HG02943 (cell line): ENCODE data around the gene GLE1.

ENCODE experiments used
- ATAC-seq: cut with Tn5 transposase; IDR thresholded peaks from one replicate; pipeline ENCODE4 v1.9.1; 2021; ENCODE audit warnings: mild to moderate bottlenecking, low read depth, moderate library complexity; ENCODE audit not compliant: unreplicated experiment

GLE1 gene, protein sequence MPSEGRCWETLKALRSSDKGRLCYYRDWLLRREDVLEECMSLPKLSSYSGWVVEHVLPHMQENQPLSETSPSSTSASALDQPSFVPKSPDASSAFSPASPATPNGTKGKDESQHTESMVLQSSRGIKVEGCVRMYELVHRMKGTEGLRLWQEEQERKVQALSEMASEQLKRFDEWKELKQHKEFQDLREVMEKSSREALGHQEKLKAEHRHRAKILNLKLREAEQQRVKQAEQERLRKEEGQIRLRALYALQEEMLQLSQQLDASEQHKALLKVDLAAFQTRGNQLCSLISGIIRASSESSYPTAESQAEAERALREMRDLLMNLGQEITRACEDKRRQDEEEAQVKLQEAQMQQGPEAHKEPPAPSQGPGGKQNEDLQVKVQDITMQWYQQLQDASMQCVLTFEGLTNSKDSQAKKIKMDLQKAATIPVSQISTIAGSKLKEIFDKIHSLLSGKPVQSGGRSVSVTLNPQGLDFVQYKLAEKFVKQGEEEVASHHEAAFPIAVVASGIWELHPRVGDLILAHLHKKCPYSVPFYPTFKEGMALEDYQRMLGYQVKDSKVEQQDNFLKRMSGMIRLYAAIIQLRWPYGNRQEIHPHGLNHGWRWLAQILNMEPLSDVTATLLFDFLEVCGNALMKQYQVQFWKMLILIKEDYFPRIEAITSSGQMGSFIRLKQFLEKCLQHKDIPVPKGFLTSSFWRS

DNA sequence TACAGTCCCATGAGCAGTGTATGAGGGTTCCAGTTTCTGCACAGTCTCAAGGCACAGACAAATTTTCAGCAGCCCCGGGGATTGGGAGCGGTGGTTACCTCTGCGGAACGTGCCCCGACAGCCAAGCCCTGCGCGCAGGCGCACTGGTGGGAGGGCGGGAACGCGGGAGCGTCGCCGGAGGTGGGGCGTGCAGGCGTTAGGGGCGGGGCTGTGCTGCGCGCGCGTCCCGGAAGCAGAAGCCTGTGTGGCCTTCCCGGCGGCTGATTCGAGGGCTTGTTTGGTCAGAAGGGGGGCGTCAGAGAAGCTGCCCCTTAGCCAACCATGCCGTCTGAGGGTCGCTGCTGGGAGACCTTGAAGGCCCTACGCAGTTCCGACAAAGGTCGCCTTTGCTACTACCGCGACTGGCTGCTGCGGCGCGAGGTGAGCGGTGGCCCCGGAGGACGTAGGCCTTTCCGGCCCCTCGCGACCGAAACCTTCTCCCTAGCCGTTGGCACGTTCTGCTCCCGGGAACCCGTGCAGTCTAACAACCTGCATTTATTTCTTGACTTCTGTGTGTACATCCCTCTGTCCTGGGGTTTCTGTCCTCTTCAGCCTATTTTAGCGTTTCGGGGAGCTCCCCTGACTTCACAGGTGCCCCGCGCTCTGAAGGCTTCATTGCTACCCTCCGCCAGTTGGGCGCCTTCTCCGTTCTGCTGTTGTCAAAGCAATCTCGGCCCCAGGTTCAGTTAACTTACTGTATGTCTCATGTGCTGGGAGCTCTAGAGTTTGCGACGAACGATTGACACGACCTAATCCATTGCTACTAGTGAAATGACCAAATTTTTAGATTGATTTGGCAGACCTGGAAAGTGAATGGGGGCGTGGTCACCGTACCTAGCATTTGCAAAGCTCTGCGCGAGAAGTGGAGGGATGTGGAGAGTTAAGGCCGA, at the start of gene GLE1:
Gene GLE1, plus strand, starts transcription at position 235 of the 929 bp plus-strand sequence. Its CDS starts 87 bp downstream, at position 322.
- peak; percentile 86 for ATAC-seq

- ATAC-seq, result no peak
These were observed 49.5 kb upstream of the GLE1 start for GRCh38 chr9:128454991-128455390.

DNA sequence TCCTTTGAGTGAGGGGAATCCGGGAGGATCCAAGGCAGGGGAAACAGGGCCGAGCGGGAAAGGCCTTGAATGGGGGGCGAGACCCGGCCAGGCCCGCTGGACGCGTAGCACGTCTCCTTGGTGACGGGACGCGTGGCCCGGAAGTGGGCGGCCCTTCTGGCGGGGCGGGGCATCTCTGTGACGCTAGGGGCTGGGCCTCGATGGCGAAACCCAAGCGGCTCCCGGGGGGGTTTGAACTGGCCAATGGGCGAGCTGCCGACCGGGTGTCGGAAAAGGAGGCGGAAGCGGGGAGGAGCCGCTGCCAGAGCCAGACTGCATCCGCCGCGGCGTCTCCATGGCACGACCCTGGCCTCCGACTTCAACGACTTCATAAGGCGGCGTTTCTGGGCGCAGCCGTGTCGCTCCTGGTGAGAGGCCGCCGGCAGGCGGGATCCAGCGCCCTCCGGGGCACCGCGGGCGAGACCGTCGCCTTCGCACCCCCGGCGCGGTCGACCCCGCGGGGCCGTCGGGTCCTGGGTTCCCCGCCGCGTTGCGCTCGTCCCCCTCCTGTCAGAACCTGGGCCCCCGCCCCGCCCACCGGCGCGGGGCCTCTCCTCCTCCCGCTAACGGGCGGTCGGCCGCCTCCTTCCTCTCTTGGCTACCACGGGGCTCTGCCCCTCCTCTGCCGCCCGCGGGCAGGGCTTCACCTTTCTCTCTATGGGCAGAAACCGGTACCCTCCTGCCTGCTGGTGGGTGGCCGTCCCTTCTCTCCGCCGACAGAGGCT, 48.5 kb upstream of the GLE1 start, which contains the start of gene ODF2:
Gene ODF2, plus strand, starts transcription at position 158 of the 764 bp plus-strand sequence. Its CDS starts 86 bp downstream, at position 244.
- peak; percentile 79 for ATAC-seq

DNA sequence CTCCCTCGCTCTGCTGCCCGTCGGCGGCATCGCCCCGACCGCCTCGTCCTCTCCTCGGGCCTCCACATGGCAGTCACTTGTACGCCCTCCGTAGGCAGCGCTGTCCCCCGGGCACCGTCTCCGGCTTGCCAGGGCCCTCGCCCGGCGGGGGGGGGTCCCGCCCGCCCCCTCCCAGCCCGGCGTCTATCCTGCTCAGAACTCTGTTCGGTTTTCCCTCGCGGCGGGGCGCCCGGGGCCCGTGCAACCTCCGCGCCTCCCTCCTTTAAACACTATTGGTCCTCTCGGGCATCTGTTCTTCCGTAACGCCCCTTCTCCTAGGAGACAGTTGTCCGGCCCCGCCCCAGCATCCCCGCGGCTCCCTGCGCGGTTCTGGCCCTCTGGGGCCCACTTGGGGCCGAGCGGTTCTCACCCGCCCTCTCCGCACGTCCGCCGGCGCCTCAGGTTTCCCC, 47.9 kb upstream of the GLE1 start:
- ATAC-seq, result peak; percentile 50

DNA sequence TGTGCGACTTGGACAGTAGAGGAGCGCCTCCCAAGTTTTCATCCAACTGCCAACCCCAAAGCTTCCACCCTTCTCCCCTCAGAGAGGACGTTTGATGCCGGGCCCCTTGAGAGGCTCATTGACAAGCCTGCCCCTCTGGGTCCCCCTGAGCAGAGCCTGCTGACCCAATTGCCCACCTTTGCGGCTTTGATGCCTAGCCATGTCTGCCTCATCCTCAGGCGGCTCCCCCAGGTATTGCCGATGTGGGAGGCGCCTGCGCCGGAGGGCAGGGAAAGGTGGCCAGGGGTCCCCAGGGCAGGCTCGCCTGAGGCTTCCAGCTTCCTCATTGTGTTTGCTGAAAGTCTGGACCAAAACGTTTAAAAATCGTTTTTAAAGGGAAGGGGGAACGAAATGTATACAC, 47.3 kb upstream of the GLE1 start:
- no peak for ATAC-seq

DNA sequence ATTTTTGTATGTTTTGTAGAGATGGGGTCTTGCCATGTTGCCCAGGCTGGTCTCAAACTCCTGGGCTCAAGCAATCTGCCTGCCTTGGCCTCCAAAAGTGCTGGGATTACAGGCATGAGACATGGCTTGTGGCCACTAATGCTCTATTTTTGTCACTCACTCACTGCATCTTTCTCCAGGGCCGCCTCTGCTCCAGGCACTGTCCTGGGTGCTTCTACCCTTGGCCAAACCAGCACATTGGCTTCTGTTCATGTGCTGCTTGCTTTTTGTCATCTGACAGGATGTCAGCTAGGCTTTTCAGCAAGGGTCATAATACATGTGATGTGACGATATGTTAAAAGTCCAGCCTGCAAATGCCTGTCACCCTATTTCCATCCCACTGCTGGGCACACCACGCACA, 45.5 kb upstream of the GLE1 start:
- ATAC-seq, result no peak

DNA sequence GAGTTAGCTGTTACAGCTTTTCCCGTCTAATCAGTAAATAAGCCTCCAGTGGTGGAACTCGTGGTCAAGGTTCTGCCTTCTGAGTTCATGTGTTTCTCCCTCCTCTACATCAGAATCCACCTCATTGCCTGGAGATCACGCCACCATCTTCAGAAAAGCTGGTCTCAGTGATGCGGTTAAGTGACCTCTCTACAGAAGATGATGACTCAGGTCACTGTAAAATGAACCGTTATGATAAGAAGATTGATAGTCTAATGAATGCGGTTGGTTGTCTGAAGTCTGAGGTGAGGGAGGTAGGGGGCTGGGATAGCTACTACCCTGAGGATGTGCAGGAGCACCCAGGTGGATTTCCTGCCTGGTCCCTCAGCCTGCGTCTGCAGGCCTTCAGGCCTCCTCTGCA, 35.4 kb upstream of the GLE1 start:
- ATAC-seq, result no peak

GRCh38 chr9:128470560-128470959, 34.0 kb upstream of the GLE1 start:
- ATAC-seq, result no peak

DNA sequence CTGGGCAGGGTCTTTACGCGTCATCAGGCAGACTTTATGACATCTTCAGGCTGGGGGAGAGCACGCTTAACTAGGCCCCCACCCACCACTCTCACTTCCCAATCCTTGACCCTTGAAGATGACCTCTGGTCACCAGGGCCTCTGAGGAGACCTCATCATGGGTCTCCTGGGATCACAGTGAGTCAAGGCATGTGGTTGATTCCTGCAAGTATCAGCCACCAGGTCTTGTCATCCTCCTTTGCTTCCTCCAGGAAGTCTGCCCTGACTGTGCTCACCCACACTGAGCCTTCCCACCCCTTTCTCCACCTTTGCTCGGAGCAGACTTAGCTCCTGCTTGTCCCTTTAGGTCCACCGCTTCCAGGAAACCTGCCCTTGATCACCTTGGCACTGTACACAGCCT, 31.4 kb upstream of the GLE1 start:
- ATAC-seq, result no peak

DNA sequence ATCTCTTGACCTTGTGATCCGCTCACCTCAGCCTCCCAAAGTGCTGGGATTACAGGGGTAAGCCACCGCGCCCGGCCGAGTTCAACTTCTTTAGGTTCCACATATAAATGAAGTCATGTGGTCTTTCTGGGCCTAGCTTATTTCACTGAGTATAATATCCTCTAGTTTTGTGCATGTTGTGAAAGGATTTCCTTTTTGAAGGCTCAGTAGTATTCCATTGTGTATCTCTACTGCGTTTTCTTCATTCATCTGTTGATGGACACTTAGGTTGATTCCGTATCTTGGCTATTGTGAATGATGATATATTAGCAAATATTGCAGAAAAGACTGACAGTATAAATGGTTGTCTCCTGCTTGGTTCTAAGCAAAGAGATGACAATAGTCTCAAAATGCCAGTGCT, 28.7 kb upstream of the GLE1 start:
- ATAC-seq, result no peak

DNA sequence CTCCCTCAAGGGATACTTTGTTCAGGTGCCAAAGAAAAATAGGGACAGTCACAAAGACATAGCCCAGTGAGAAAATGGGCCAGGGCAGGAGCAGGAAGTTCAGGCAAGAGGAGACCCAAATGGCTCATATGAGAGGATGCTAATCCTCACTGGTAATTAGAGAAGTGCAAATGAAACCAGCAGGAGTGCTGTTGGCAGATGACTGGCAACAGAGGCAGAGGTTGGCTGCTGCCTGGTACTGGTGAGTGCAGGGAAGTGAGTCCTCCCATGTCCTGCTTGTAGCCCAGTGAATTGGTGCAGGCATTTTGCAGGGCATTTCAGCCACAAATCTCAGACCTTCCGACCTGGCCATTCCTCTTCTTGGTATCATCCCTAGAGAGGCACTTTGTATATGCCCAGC, 25.3 kb upstream of the GLE1 start:
- no peak for ATAC-seq

GRCh38 chr9:128481561-128481960, 23.0 kb upstream of the GLE1 start:
- ATAC-seq, result no peak

- ATAC-seq, result no peak
These were observed 22.3 kb upstream of the GLE1 start for GRCh38 chr9:128482186-128482585.

- ATAC-seq, result no peak
These were observed 19.7 kb upstream of the GLE1 start for GRCh38 chr9:128484686-128485413.

GRCh38 chr9:128485414-128485855, 19.1 kb upstream of the GLE1 start:
- ATAC-seq, result no peak

DNA sequence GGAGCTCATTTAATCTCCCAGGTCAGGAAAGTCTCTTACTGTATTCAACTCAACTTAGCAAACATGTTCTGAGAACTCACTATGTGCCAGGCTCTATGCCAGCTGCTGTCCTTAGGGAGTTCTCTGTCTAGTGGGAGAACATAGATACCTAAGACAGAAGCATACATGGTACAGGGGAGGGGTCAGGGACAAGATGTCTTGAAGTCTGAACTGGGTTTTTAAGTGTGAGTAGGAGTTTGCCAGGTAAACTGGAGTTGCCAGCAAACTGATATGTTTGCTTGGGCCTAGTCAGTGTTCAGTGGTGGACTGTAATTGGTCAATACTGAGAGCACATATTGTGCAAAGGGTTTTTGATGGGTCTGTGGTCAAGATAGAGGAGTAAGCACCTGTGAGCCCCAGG, 18.3 kb upstream of the GLE1 start:
- ATAC-seq, result no peak

GRCh38 chr9:128493424-128493823, 11.1 kb upstream of the GLE1 start:
- no peak for ATAC-seq

DNA sequence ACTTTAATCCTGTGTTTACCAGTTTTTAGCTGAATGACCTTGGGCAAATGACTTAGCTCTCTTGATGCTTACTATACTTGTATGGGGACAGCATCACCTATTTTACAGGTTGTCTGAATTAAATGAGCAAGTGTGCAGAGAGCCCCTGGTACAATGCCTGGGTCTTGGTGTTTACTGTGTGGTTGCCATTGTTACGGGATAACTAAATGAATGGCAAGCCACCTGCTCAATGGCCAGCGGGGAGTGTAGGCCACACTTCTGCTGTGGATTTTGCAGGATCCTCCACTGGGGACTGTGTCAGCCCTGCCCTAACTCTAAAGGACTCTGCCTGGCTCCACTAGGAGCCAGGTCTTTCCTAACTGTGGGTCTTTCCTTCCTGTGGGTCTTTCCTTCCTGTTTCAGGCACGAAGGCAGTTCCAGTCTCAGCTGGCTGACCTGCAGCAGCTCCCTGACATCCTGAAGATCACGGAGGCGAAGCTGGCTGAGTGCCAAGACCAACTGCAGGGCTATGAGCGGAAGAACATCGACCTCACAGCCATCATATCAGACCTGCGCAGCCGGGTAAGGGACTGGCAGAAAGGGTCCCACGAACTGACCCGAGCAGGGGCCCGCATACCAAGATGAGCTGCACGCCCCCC, 10.3 kb upstream of the GLE1 start:
- no peak for ATAC-seq

DNA sequence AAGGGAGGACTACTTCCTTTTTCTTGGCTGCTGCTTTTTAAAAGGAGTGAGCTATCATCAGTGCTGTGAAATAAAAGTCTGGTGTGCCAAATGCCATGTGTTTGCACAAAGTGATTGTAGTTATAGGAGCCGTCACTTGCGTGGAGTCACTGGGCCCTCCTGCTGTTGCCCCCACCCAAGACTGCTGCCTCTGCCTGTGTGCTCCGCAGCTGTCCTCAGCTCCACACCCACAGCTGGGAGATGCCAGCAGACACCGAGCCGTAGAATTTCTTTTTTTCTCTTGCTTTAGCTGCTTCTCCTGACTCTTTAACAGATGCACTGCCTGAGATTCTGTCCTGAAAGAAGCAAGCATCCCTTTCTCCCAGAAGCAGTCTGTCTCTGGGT, 9.8 kb upstream of the GLE1 start:
- ATAC-seq, result no peak
